DOHH2 (cell line): ENCODE measurements around the gene DEAF1.

ENCODE experiments used
- H3F3A ChIP-seq: fragments of 200-600 bp; sonication (generic), shearing (Covaris generic); 2 replicates; pipeline ENCODE4 v1.6.0; 2016; ENCODE audit warnings: antibody characterized with exemption, mild to moderate bottlenecking; ENCODE audit not compliant: control insufficient read depth, insufficient read depth
- H3K27ac ChIP-seq: fragments of 200-600 bp; sonication (generic); 2 replicates; pipeline ENCODE4 v1.5.1; 2014; ENCODE audit warnings: low read depth, mild to moderate bottlenecking, low read length, moderate library complexity
- H3K27me3 ChIP-seq: fragments of 200-600 bp; sonication (generic); 2 replicates; pipeline ENCODE4 v1.6.1; 2014; ENCODE audit warnings: mild to moderate bottlenecking, low read length, mixed read lengths; ENCODE audit not compliant: control insufficient read depth
- H3K36me3 ChIP-seq: fragments of 200-600 bp; sonication (generic); 2 replicates; pipeline ENCODE4 v1.6.1; 2014; ENCODE audit warnings: mild to moderate bottlenecking, low read length, moderate library complexity, mixed read lengths; ENCODE audit not compliant: control insufficient read depth
- H3K4me1 ChIP-seq: fragments of 200-600 bp; sonication (generic); 2 replicates; pipeline ENCODE4 v1.6.1; 2014; ENCODE audit warnings: mild to moderate bottlenecking, low read length, mixed read lengths; ENCODE audit not compliant: control insufficient read depth
- H3K4me2 ChIP-seq: fragments of 200-600 bp; sonication (generic); 2 replicates; pipeline ENCODE4 v1.6.0; 2014; ENCODE audit warnings: mild to moderate bottlenecking, low read length, moderate library complexity
- H3K4me3 ChIP-seq: fragments of 200-600 bp; sonication (generic); 2 replicates; pipeline ENCODE4 v1.5.1; 2014; ENCODE audit warnings: mild to moderate bottlenecking, low read length, mixed read lengths
- H3K79me2 ChIP-seq: fragments of 200-600 bp; sonication (generic); 2 replicates; pipeline ENCODE4 v1.6.1; 2014; ENCODE audit warnings: mild to moderate bottlenecking, low read length, mixed read lengths; ENCODE audit not compliant: control insufficient read depth
- H3K9me2 ChIP-seq: fragments of 200-600 bp; sonication (generic); replicated peaks from 2 replicates; pipeline ENCODE4 v1.6.1; 2014; ENCODE audit warnings: mild to moderate bottlenecking, low read length, mixed read lengths; ENCODE audit not compliant: control insufficient read depth
- H3K9me3 ChIP-seq: fragments of 200-600 bp; sonication (generic); 2 replicates; pipeline ENCODE4 v1.6.1; 2014; ENCODE audit warnings: antibody characterized with exemption, low read length, mixed read lengths; ENCODE audit not compliant: control insufficient read depth, insufficient read depth
- H4K20me1 ChIP-seq: fragments of 200-600 bp; sonication (generic); 2 replicates; pipeline ENCODE4 v1.6.0; 2014; ENCODE audit warnings: low read depth, mild to moderate bottlenecking, antibody characterized with exemption, low read length, moderate library complexity; ENCODE audit not compliant: control insufficient read depth, insufficient read depth
- CTCF ChIP-seq: fragments of 200-600 bp; sonication (generic); IDR thresholded peaks from one replicate; pipeline ENCODE4 v1.5.1; 2014; ENCODE audit warnings: antibody characterized with exemption, mild to moderate bottlenecking, low read depth, low read length; ENCODE audit not compliant: poor library complexity, severe bottlenecking
- EZH2phosphoT487 ChIP-seq: fragments of 200-600 bp; sonication (generic); IDR thresholded peaks from 2 replicates; pipeline ENCODE4 v1.6.1; 2017; ENCODE audit warnings: borderline replicate concordance, mild to moderate bottlenecking, antibody characterized with exemption, low read length, moderate library complexity, mixed read lengths

Gene DEAF1

DNA sequence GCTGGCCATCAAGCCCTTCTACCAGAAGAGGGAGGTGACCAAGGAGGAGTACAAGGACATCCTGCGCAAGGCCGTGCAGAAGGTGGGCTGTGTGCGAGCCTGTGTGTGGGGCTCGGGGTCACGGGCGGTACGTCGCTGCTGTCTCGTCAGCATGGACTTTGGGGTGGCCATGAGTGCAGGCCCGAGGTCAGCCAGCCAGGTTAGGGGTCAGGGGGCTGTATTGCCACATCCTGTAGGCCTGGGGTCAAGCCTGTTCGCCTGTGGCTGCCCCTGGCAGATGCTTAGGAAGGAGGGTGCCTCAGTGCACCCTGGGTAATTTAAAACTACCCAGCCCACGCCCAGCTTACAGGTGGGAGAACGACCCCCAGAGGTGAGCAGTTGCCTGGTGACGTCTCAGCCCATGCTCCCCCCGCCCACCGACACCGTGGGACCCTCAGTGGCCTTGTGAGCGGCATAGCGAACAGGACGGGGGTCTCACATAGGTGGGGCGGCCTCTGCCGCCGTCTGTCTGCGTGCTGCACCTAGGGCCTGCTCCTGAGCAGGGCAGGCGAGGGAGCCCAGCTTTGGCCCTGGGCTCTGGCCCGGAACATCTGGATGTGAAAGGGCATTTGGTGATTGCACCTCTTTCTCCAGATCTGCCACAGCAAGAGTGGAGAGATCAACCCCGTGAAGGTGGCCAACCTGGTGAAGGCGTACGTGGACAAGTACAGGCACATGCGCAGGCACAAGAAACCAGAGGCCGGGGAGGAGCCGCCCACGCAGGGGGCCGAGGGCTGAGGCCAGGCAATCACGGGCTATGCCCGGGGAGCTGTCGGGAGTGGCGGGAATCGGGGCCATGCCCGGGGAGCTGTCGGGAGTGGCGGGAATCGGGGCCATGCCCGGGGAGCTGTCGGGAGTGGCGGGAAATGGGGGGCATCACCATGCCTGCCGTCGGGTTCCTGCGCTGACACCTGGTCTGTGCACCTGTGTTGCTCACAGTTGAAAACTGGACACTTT is 83.7 kb downstream of the DEAF1 start:
- no peak overlapping the region for H3K4me3 ChIP-seq
- H4K20me1 ChIP-seq = peaks cover 11% of the 10 kb centered on the region
- H3K79me2 ChIP-seq = no peaks in the 10 kb centered on the region; the same call in none of the 2 replicates
- H3K36me3 ChIP-seq = peaks cover 70% of the 10 kb centered on the region
- no peaks in the 10 kb centered on the region for H3K9me3 ChIP-seq
- no peak overlapping the region for H3K27ac ChIP-seq
- no peaks in the 10 kb centered on the region for H3K27me3 ChIP-seq
- no peaks in the 10 kb centered on the region for H3K9me2 ChIP-seq
- peaks cover 27% of the 10 kb centered on the region for H3K4me1 ChIP-seq
- TF ChIP-seq CTCF = no peak
- no peak for TF ChIP-seq EZH2phosphoT487
- no peak overlapping the region for H3K4me2 ChIP-seq
- peaks cover 9% of the 10 kb centered on the region; the same call in 1 of the 2 replicates for H3F3A ChIP-seq

- H3K4me3 ChIP-seq = no peak overlapping the region
- H3K9me3 ChIP-seq = no peaks in the 10 kb centered on the region
- H3K27ac ChIP-seq = no peak overlapping the region
- peaks cover 6% of the 10 kb centered on the region; the same call in 1 of the 2 replicates for H3F3A ChIP-seq
- H3K36me3 ChIP-seq = peaks cover 81% of the 10 kb centered on the region
- H3K4me2 ChIP-seq = no peak overlapping the region
- peaks cover 20% of the 10 kb centered on the region for H3K4me1 ChIP-seq
- H3K27me3 ChIP-seq = no peaks in the 10 kb centered on the region
- H3K9me2 ChIP-seq = no peaks in the 10 kb centered on the region
- H4K20me1 ChIP-seq = peaks cover 11% of the 10 kb centered on the region
- TF ChIP-seq CTCF = no peak
- TF ChIP-seq EZH2phosphoT487 = no peak
- H3K79me2 ChIP-seq = no peaks in the 10 kb centered on the region; the same call in none of the 2 replicates
Measured at GRCh38 chr11:610146-610801, 84.7 kb downstream of the DEAF1 start.

DNA sequence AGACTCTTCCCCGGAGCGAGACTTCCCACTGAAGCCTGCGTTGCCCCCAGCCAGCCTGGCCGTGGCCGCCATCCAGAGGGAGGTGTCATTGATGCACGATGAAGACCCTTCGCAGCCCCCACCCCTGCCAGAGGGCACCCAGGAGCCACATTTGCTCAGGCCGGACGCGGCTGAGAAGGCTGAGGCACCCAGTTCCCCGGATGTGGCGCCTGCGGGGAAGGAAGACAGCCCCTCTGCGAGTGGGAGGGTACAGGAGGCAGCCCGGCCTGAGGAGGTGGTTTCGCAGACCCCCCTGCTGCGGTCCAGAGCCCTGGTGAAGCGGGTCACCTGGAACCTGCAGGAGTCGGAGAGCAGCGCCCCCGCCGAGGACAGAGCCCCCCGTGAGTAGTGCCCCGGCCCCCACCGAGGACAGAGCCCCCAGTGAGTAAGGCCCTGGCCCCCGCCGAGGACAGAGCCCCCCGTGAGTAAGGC is 85.6 kb downstream of the DEAF1 start:
- no peaks in the 10 kb centered on the region for H3K9me3 ChIP-seq
- peaks cover 85% of the 10 kb centered on the region for H3K36me3 ChIP-seq
- H3K9me2 ChIP-seq = no peaks in the 10 kb centered on the region
- H3F3A ChIP-seq = peaks cover 6% of the 10 kb centered on the region; the same call in 1 of the 2 replicates
- no peak overlapping the region for H3K27ac ChIP-seq
- TF ChIP-seq EZH2phosphoT487 = no peak
- no peak for TF ChIP-seq CTCF
- peaks cover 12% of the 10 kb centered on the region for H3K4me1 ChIP-seq
- no peak overlapping the region for H3K4me3 ChIP-seq
- peaks cover 11% of the 10 kb centered on the region for H4K20me1 ChIP-seq
- no peaks in the 10 kb centered on the region; the same call in none of the 2 replicates for H3K79me2 ChIP-seq
- H3K27me3 ChIP-seq = no peaks in the 10 kb centered on the region
- H3K4me2 ChIP-seq = no peak overlapping the region
